OCI-LY3 (cell line): ENCODE results near the gene PCK2.

Source experiments
- CTCF ChIP-seq: fragments of 200-600, 300-600 bp; sonication (generic); IDR thresholded peaks from 2 replicates; pipeline ENCODE4 v1.5.1; 2014; ENCODE audit warnings: antibody characterized with exemption, low read length, low read depth
- EZH2phosphoT487 ChIP-seq: fragments of 200-600 bp; shearing (Covaris generic); IDR thresholded peaks from 2 replicates; pipeline ENCODE4 v1.6.1; 2018; ENCODE audit warnings: antibody characterized with exemption, mixed run types, low read depth

GRCh38 chr14:24065408-24065807 lies 28.7 kb upstream of the PCK2 start:
- TF ChIP-seq CTCF (no peak), EZH2phosphoT487 (no peak)
